GM12878 (cell line): ENCODE measurements around the gene CBX2. TPM values are rescaled to one million over a fixed set of nuclear protein-coding genes. Genes with fewer than 3 reads are reported as not detected.

Experiments used
- CREM ChIP-seq: IDR thresholded peaks from 2 replicates; pipeline ENCODE4 v1.6.1; 2014; ENCODE audit warnings: antibody characterized with exemption, low read depth
- EGR1 ChIP-seq, 2 experiments: IDR thresholded peaks; 1 replicate in 1 of 2; 2 replicates in 1 of 2; pipeline ENCODE4 v1.6.1; 2011 to 2012; ENCODE audit warnings: low read depth in 2 of 2, low read length in 2 of 2, borderline replicate concordance in 1 of 2, mild to moderate bottlenecking in 1 of 2, moderate library complexity in 1 of 2
- IKZF2 ChIP-seq, 2 experiments: fragments of 450-650 bp; IDR thresholded peaks; 2 replicates each; pipeline ENCODE4 v1.6.1; 2017; ENCODE audit warnings: mild to moderate bottlenecking in 2 of 2, moderate library complexity in 2 of 2
- MTA3 ChIP-seq: IDR thresholded peaks from 2 replicates; pipeline ENCODE4 v1.6.1; 2012; ENCODE audit warnings: low read length, inconsistent platforms, borderline replicate concordance
- MXI1 ChIP-seq: fragments of 150-350 bp; IDR thresholded peaks from 2 replicates; pipeline ENCODE4 v1.6.1; 2011; ENCODE audit warnings: low read depth, mild to moderate bottlenecking, inconsistent platforms, low read length, improper control_type of control experiment
- NFIC ChIP-seq: IDR thresholded peaks from 2 replicates; pipeline ENCODE4 v1.6.1; 2012; ENCODE audit warnings: low read depth, mild to moderate bottlenecking, inconsistent platforms, low read length, moderate library complexity
- PBX3 ChIP-seq: IDR thresholded peaks from 2 replicates; pipeline ENCODE4 v1.6.1; 2011; ENCODE audit warnings: mild to moderate bottlenecking, low read depth, low read length, moderate library complexity; ENCODE audit not compliant: insufficient replicate concordance
- POLR2A ChIP-seq: IDR thresholded peaks from 2 replicates; pipeline ENCODE4 v1.6.1; 2011; ENCODE audit warnings: low read depth, mild to moderate bottlenecking, low read length
- RUNX3 ChIP-seq: IDR thresholded peaks from 2 replicates; pipeline ENCODE4 v1.6.1; 2012; ENCODE audit warnings: low read length, inconsistent platforms
- SRF ChIP-seq, 2 experiments: IDR thresholded peaks; 2 replicates each; pipeline ENCODE4 v1.6.1; 2011; ENCODE audit warnings: low read depth in 2 of 2, low read length in 2 of 2, mild to moderate bottlenecking in 1 of 2, moderate library complexity in 1 of 2
- SUPT20H ChIP-seq: IDR thresholded peaks from 2 replicates; pipeline ENCODE4 v1.6.1; 2011; ENCODE audit warnings: low read depth, mild to moderate bottlenecking, low read length, moderate library complexity, borderline replicate concordance; ENCODE audit not compliant: control insufficient read depth
- TCF3 ChIP-seq: IDR thresholded peaks from 2 replicates; pipeline ENCODE4 v1.6.1; 2012; ENCODE audit warnings: low read depth, mild to moderate bottlenecking, low read length, borderline replicate concordance; ENCODE audit not compliant: insufficient read depth
- polyA plus RNA-seq, 11 experiments: library from polyadenylated mRNA; depleted of rRNA in 4 of 11; unstranded in 6 of 11; stranded (reverse) in 5 of 11; fragments of >200 nt; fragmentation: Nextera tagmentation in 4 of 11; fragmentation: Illumina TruSeq in 1 of 11; extraction: Ambion mirVana in 4 of 11; extraction: Trizol in 1 of 11; gene quantifications; 1 replicate in 1 of 11; 2 replicates in 10 of 11; pipeline versions ENCODE4 v1.2.1 to v1.2.3, GENCODE V29; 2011 to 2016; ENCODE audit warnings: inconsistent platforms in 2 of 11, missing spikeins in 2 of 11, low read depth in 1 of 11
- total RNA-seq, 4 experiments: library from RNA; depleted of rRNA in 3 of 4; stranded (reverse); fragments of >200 nt in 3 of 4; fragmentation: Illumina TruSeq in 1 of 4; extraction: Trizol in 1 of 4; gene quantifications; 2 replicates each; pipeline versions ENCODE4 v1.2.1 to v1.2.3, GENCODE V29; 2013 to 2021
- TF ChIP-seq, protein P1 (sequence below): fragments of 450-650 bp; IDR thresholded peaks from 2 replicates; pipeline ENCODE4 v1.6.1; 2017; ENCODE audit warnings: mild to moderate bottlenecking, low read depth, inconsistent platforms; ENCODE audit not compliant: poor library complexity, severe bottlenecking
- TF ChIP-seq, protein P2 (sequence below): fragments of 450-650 bp; IDR thresholded peaks from 2 replicates; pipeline ENCODE4 v1.6.1; 2017; ENCODE audit warnings: mild to moderate bottlenecking, moderate library complexity
- TF ChIP-seq, protein P3 (sequence below): fragments of 450-650 bp; IDR thresholded peaks from 2 replicates; pipeline ENCODE4 v1.6.1; 2017; ENCODE audit warnings: borderline replicate concordance
- TF ChIP-seq, protein P4 (sequence below): fragments of 450-650 bp; IDR thresholded peaks from 2 replicates; pipeline ENCODE4 v1.6.1; 2018; ENCODE audit warnings: borderline replicate concordance, mild to moderate bottlenecking; ENCODE audit not compliant: partially characterized antibody

The CBX2 gene
- total and polyA plus RNA-seq, 10 of the 15 experiments (the other 5 are each of a cell fraction or from before 2014, with no cell fraction given) = 0.35 to 7.5 (median 4.2) TPM

GRCh38 chr17:79803997-79804855 is 26.3 kb downstream of the CBX2 start (continued):
- TF ChIP-seq, protein P1, sequence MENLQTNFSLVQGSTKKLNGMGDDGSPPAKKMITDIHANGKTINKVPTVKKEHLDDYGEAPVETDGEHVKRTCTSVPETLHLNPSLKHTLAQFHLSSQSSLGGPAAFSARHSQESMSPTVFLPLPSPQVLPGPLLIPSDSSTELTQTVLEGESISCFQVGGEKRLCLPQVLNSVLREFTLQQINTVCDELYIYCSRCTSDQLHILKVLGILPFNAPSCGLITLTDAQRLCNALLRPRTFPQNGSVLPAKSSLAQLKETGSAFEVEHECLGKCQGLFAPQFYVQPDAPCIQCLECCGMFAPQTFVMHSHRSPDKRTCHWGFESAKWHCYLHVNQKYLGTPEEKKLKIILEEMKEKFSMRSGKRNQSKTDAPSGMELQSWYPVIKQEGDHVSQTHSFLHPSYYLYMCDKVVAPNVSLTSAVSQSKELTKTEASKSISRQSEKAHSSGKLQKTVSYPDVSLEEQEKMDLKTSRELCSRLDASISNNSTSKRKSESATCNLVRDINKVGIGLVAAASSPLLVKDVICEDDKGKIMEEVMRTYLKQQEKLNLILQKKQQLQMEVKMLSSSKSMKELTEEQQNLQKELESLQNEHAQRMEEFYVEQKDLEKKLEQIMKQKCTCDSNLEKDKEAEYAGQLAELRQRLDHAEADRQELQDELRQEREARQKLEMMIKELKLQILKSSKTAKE = peak; percentile 84
- TF ChIP-seq RUNX3 (peak; percentile 74), PBX3 (no peak), MTA3 (peak; percentile 45; the same call in 1 of the 2 replicates), TCF3 (0 out of 2 replicates have a peak, but pooled peaks have one; percentile 16), EGR1 (IDR thresholded peaks at IDR 0.05; ENCODE audit: borderline replicate concordance in 1 of 2, low read depth in 2 of 2, low read length in 2 of 2) (no peak), IKZF2 (IDR thresholded peaks at IDR 0.05) (peak in 1 of 2 experiments; percentile 20; a peak in 3 of 4 replicates), CREM (peak; percentile 28; the same call in 1 of the 2 replicates), SUPT20H (no peak), NFIC (0 out of 2 replicates have a peak, but pooled peaks have one; percentile 35), SRF (IDR thresholded peaks at IDR 0.05; ENCODE audit: low read depth in 2 of 2, low read length in 2 of 2) (peak in 1 of 2 experiments; percentile 74; a peak in 2 of 4 replicates), MXI1 (peak; percentile 39; the same call in 1 of the 2 replicates), POLR2A (peak; percentile 66)
- TF ChIP-seq, protein P2, sequence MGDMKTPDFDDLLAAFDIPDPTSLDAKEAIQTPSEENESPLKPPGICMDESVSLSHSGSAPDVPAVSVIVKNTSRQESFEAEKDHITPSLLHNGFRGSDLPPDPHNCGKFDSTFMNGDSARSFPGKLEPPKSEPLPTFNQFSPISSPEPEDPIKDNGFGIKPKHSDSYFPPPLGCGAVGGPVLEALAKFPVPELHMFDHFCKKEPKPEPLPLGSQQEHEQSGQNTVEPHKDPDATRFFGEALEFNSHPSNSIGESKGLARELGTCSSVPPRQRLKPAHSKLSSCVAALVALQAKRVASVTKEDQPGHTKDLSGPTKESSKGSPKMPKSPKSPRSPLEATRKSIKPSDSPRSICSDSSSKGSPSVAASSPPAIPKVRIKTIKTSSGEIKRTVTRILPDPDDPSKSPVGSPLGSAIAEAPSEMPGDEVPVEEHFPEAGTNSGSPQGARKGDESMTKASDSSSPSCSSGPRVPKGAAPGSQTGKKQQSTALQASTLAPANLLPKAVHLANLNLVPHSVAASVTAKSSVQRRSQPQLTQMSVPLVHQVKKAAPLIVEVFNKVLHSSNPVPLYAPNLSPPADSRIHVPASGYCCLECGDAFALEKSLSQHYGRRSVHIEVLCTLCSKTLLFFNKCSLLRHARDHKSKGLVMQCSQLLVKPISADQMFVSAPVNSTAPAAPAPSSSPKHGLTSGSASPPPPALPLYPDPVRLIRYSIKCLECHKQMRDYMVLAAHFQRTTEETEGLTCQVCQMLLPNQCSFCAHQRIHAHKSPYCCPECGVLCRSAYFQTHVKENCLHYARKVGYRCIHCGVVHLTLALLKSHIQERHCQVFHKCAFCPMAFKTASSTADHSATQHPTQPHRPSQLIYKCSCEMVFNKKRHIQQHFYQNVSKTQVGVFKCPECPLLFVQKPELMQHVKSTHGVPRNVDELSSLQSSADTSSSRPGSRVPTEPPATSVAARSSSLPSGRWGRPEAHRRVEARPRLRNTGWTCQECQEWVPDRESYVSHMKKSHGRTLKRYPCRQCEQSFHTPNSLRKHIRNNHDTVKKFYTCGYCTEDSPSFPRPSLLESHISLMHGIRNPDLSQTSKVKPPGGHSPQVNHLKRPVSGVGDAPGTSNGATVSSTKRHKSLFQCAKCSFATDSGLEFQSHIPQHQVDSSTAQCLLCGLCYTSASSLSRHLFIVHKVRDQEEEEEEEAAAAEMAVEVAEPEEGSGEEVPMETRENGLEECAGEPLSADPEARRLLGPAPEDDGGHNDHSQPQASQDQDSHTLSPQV = no peak
- TF ChIP-seq, protein P3, sequence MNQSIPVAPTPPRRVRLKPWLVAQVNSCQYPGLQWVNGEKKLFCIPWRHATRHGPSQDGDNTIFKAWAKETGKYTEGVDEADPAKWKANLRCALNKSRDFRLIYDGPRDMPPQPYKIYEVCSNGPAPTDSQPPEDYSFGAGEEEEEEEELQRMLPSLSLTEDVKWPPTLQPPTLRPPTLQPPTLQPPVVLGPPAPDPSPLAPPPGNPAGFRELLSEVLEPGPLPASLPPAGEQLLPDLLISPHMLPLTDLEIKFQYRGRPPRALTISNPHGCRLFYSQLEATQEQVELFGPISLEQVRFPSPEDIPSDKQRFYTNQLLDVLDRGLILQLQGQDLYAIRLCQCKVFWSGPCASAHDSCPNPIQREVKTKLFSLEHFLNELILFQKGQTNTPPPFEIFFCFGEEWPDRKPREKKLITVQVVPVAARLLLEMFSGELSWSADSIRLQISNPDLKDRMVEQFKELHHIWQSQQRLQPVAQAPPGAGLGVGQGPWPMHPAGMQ = no peak
- TF ChIP-seq, protein P4, sequence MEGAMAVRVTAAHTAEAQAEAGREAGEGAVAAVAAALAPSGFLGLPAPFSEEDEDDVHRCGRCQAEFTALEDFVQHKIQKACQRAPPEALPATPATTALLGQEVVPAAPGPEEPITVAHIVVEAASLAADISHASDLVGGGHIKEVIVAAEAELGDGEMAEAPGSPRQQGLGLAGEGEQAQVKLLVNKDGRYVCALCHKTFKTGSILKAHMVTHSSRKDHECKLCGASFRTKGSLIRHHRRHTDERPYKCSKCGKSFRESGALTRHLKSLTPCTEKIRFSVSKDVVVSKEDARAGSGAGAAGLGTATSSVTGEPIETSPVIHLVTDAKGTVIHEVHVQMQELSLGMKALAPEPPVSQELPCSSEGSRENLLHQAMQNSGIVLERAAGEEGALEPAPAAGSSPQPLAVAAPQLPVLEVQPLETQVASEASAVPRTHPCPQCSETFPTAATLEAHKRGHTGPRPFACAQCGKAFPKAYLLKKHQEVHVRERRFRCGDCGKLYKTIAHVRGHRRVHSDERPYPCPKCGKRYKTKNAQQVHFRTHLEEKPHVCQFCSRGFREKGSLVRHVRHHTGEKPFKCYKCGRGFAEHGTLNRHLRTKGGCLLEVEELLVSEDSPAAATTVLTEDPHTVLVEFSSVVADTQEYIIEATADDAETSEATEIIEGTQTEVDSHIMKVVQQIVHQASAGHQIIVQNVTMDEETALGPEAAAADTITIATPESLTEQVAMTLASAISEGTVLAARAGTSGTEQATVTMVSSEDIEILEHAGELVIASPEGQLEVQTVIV = peak; percentile 59
